ENCODE data around the gene SGSM1. TPM values are rescaled to one million over a fixed set of nuclear protein-coding genes. Genes with fewer than 3 reads are reported as not detected.

SGSM1 gene
- total and polyA plus RNA-seq, 10 donors: 0.16 to 1.3 (median 0.53) TPM

DNA sequence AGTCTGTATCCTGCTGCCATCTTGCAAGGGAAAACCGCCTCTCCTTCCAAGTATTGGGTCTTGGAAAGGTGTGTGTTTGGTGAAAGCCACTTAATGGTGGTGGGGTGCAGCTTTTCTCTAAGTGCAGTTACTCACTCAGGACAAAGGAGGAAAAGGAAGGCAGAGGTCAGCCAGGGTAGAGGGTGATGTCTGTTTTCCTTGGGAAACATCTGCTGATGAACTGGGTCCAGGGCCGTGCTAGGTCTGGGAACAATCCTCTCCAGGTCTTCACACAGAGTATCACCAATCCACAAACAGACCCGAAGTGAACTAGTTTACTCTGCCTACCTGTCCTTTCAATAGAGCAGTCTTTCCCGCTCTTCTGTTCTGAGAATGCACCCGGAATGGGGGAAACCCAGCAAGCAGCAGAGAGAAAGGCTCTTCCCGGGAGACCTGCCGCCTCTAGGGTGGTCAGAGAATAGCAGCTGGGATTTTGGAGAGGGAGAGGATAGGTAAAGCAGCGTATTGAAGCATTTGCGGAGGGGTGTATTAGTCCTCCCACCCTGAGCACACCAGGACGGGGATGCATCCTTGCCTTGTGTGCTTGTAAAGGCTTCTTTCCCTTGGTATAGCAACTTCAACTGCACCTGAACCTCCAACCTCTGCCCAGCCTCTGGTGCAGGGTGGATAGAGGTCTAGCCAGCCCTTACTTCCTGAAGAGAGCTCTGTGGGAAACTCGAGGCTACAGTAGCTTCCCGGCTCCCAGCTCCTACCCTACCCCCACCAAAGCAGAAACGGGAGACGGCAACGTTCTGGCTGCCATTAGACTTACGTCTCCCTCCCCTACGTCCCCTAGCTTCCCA lies 119.8 kb downstream of the SGSM1 start:
- Histone ChIP-seq H3K4me1 (no peaks in the 10 kb centered on the region), H3K27me3 (replicated peaks in 1 of 7) (peaks cover 0 to 33% (median 0%) of the 10 kb centered on the region in 7 donors), H3K4me3 (no peak overlapping the region), H3K27ac (no peak overlapping the region), H3K9me3 (no peaks in the 10 kb centered on the region), H3K36me3 (no peaks in the 10 kb centered on the region)
- 51 to 57% (median 52%) methylated on average over 15 to 17 of the region's 17 CpGs for WGBS, 5 donors
- TF ChIP-seq POLR2A (IDR thresholded peaks at IDR 0.05): no peak
- no peak for TF ChIP-seq POLR2AphosphoS5 (IDR thresholded peaks at IDR 0.05)
- TF ChIP-seq CTCF (IDR thresholded peaks at IDR 0.05 in 8 of 11, conservative IDR thresholded peaks at IDR 0.05 in 3 of 11): no peak
- DNase-seq: no peak
- intact Hi-C loops (cut with DNase I; ENCODE audit: low total_unique reads): no loop called here

- H3K36me3 ChIP-seq: no peaks in the 10 kb centered on the region
- H3K4me1 ChIP-seq: no peaks in the 10 kb centered on the region
- WGBS, 5 donors: 44 to 53% (median 51%) methylated on average over 3 of the region's 3 CpGs
- H3K27ac ChIP-seq: no peak overlapping the region
- H3K4me3 ChIP-seq: no peak overlapping the region
- no peak for DNase-seq
- intact Hi-C loops (cut with DNase I; ENCODE audit: low total_unique reads): no loop called here
- no peak for TF ChIP-seq CTCF (IDR thresholded peaks at IDR 0.05 in 8 of 11, conservative IDR thresholded peaks at IDR 0.05 in 3 of 11)
- TF ChIP-seq POLR2A (IDR thresholded peaks at IDR 0.05): no peak
- no peak for TF ChIP-seq POLR2AphosphoS5 (IDR thresholded peaks at IDR 0.05)
- peaks cover 0 to 38% (median 0%) of the 10 kb centered on the region in 7 donors for H3K27me3 ChIP-seq (replicated peaks in 1 of 7)
- H3K9me3 ChIP-seq: no peaks in the 10 kb centered on the region
Observed at GRCh38 chr22:24926428-24926725, 120.4 kb downstream of the SGSM1 start.

GRCh38 chr22:24926849-24927579 lies 121.0 kb downstream of the SGSM1 start:
- 82 to 100% (median 86%) methylated on average over 1 of the region's 1 CpG for WGBS, 5 donors
- Histone ChIP-seq H3K27me3 (replicated peaks in 1 of 7) (peaks cover 0 to 45% (median 0%) of the 10 kb centered on the region in 7 donors), H3K4me1 (no peaks in the 10 kb centered on the region), H3K36me3 (no peaks in the 10 kb centered on the region), H3K27ac (no peak overlapping the region), H3K4me3 (no peak overlapping the region), H3K9me3 (no peaks in the 10 kb centered on the region)
- DNase-seq: no peak
- intact Hi-C loops (cut with DNase I; ENCODE audit: low total_unique reads): no loop called here
- TF ChIP-seq CTCF (IDR thresholded peaks at IDR 0.05 in 8 of 11, conservative IDR thresholded peaks at IDR 0.05 in 3 of 11) (no peak), POLR2A (IDR thresholded peaks at IDR 0.05) (no peak), POLR2AphosphoS5 (IDR thresholded peaks at IDR 0.05) (no peak)

DNA sequence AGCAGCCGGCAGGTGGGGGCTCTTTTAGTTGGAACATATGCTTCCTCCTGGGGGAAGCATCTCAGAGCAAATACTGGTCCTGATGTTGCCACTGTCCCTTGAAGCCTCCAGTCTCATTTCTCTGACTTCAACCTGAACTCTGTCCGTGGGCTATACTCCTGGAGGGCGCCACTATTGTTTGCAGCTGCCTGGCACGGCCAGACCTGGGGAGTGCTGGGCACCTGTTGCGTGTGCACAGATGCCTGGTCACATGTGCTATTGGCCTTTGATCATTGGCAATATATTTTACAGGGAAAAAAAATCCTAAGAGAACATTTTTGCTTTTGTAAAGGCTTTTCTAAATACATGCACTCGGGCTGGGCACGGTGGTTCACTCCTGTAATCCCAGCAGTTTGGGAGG lies 122.3 kb downstream of the SGSM1 start:
- 80 to 94% (median 88%) methylated on average over 7 of the region's 7 CpGs for WGBS, 5 donors
- no peaks in the 10 kb centered on the region for H3K36me3 ChIP-seq
- no peaks in the 10 kb centered on the region for H3K4me1 ChIP-seq
- no peak overlapping the region for H3K27ac ChIP-seq
- no peak for DNase-seq
- no peak for TF ChIP-seq POLR2AphosphoS5 (IDR thresholded peaks at IDR 0.05)
- no peak for TF ChIP-seq POLR2A (IDR thresholded peaks at IDR 0.05)
- no peak for TF ChIP-seq CTCF (IDR thresholded peaks at IDR 0.05 in 8 of 11, conservative IDR thresholded peaks at IDR 0.05 in 3 of 11)
- no peak overlapping the region for H3K4me3 ChIP-seq
- intact Hi-C loops (cut with DNase I; ENCODE audit: low total_unique reads): no loop called here
- no peaks in the 10 kb centered on the region for H3K9me3 ChIP-seq
- peaks cover 0 to 56% (median 0%) of the 10 kb centered on the region in 7 donors for H3K27me3 ChIP-seq (replicated peaks in 1 of 7)
